ENCODE data around the gene CD79B.
"Not testable (repeated sequence)": the region's sequence is repeated elsewhere in the genome, so short reads cannot be mapped to it uniquely, and the experiment has no call there.

Gene CD79B

DNA sequence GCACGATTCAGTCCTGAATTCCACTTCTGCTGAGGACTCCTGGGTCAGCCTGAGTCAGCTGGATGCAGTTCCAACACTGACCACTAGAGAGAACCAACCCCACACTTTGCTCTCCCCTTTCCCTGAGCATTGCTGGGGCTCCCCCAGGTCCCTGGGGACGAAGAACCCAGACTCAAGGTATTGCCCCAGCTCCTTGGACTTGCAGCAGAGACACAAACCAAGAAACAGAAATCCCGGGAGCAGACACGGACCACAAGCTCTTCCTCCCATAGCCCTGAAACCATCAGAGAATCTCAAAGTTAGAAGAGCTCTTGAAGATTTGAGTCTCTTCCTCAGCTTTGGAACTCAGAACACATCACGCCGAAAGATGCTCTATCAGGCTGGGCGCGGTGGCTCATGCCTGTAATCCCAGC is 12.8 kb downstream of the CD79B start:
- H3K27ac ChIP-seq, result no peak overlapping the region
- TF ChIP-seq, protein P1, sequence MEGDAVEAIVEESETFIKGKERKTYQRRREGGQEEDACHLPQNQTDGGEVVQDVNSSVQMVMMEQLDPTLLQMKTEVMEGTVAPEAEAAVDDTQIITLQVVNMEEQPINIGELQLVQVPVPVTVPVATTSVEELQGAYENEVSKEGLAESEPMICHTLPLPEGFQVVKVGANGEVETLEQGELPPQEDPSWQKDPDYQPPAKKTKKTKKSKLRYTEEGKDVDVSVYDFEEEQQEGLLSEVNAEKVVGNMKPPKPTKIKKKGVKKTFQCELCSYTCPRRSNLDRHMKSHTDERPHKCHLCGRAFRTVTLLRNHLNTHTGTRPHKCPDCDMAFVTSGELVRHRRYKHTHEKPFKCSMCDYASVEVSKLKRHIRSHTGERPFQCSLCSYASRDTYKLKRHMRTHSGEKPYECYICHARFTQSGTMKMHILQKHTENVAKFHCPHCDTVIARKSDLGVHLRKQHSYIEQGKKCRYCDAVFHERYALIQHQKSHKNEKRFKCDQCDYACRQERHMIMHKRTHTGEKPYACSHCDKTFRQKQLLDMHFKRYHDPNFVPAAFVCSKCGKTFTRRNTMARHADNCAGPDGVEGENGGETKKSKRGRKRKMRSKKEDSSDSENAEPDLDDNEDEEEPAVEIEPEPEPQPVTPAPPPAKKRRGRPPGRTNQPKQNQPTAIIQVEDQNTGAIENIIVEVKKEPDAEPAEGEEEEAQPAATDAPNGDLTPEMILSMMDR (conservative IDR thresholded peaks at IDR 0.05), result peak; percentile 82

DNA sequence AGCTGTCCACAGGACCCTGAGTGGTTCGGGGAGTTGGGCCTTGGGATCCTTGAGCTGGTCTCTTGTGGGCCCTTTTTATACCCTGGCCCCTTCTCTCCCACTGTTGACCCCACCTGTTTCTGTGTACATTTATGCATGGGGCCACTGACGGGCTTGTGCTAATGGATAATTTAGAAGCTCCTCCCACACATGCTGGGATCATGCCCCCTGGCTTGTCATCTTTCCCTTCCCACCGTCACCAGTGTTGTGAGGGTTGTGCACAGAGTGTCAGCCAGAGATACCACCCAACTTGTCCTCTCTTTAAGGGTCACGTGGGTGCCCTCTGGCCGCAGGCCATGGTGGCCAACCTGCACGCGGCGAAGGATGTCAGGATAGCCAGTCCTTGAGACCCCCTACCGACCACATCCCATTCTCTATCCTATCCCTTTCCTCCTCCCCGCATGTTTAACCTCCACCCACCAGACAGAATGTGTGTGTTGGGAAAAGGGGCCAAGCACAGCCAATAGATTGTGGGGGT is 13.3 kb downstream of the CD79B start, which contains the start of gene GH1:
Gene GH1 (minus strand): TSS at position 51 of the 517 bp plus-strand sequence. CDS start 63 bp downstream, outside the sequence.
- not testable (repeated sequence) for H3K27ac ChIP-seq

DNA sequence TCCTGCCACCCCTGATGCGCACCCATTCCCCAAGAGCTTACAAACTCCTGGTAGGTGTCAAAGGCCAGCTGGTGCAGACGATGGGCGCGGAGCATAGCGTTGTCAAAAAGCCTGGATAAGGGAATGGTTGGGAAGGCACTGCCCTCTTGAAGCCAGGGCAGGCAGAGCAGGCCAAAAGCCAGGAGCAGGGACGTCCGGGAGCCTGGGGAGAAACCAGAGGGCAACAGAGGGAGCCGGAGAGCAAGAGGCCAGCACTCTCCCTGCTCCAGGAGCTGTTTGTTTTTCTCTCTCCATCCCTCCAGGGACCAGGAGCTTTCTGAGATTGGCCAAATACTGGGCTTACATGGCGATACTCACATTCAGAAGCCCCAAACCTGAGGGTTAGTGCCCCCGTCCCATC is 13.8 kb downstream of the CD79B start:
- TF ChIP-seq, protein P1 (conservative IDR thresholded peaks at IDR 0.05), result no peak
- H3K27ac ChIP-seq, result no peak overlapping the region

DNA sequence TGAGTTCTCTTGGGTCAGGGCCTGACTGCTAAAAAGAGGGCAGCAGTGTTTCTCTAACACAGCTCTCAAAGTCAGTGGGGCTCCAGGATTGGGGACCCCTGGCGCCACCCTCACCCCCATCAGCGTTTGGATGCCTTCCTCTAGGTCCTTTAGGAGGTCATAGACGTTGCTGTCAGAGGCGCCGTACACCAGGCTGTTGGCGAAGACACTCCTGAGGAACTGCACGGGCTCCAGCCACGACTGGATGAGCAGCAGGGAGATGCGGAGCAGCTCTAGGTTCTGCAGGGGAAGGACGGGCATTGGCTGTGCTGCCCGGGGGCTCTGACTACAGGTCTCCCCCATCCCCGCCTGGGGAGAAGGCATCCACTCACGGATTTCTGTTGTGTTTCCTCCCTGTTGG is 14.5 kb downstream of the CD79B start:
- TF ChIP-seq, protein P1 (conservative IDR thresholded peaks at IDR 0.05), result no peak
- H3K27ac ChIP-seq, result no peak overlapping the region

DNA sequence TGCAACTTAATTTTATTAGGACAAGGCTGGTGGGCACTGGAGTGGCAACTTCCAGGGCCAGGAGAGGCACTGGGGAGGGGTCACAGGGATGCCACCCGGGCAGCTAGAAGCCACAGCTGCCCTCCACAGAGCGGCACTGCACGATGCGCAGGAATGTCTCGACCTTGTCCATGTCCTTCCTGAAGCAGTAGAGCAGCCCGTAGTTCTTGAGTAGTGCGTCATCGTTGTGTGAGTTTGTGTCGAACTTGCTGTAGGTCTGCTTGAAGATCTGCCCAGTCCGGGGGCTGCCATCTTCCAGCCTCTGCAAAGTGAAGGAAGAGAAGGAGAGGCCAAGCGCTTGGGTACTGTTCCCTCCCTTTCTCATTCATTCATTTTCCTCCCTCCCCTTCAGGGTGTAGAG is 14.9 kb downstream of the CD79B start:
- H3K27ac ChIP-seq, result not testable (repeated sequence)

DNA sequence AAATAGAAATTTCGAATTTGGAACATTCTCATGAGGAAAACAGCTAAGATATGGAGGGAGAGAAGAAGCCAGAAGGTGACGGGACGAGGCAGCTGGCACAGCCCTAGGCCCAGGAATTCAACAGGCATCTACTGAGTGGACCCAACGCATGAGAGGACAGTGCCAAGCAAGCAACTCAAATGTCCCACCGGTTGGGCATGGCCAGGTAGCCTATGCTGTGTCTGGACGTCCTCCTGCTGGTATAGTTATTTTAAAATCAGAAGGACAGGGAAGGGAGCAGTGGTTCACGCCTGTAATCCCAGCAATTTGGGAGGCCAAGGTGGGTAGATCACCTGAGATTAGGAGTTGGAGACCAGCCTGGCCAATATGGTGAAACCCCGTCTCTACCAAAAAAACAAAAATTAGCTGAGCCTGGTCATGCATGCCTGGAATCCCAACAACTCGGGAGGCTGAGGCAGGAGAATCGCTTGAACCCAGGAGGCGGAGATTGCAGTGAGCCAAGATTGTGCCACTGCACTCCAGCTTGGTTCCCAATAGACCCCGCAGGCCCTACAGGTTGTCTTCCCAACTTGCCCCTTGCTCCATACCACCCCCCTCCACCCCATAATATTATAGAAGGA is 15.5 kb downstream of the CD79B start:
- TF ChIP-seq, protein P1 (conservative IDR thresholded peaks at IDR 0.05), result no peak
- H3K27ac ChIP-seq, result no peak overlapping the region

DNA sequence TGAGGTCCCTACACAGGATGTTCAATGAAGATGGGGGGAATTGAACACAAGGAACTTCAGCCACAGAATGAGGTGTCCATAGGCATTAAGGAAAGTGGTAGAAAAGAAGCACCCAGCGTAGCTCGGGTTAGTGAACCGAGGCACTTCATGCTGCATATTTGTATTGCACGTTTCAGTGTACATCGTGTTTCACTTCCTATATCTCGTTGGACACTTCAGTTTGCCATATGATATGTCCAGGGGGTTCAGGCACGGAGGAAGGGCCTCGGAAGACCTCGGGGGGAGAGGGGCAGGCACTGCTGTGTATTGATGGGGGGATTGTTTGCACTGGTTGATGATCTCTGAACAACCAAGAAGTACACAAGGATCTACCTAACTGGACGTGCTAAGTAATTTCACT is 16.4 kb downstream of the CD79B start:
- not testable (repeated sequence) for H3K27ac ChIP-seq

DNA sequence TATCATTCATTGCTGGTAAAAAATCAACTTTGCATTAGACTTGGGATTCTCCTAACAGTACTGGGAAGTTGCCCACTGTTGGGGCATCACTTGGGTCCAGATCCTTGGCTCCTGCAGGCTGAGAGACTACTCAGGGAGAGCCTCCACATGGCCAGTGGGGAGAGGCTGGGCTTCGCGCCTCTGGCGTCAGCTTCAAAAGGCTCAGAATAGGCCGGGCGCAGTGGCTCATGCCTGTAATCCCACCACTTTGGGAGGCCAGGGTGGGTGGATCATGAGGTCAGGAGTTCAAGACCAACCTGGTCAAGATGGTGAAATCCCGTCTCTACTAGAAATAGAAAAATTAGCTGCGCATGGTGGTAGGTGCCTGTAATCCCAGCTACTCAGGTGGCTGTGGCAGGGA is 17.7 kb downstream of the CD79B start:
- no peak overlapping the region for H3K27ac ChIP-seq
- TF ChIP-seq, protein P1 (conservative IDR thresholded peaks at IDR 0.05), result no peak

DNA sequence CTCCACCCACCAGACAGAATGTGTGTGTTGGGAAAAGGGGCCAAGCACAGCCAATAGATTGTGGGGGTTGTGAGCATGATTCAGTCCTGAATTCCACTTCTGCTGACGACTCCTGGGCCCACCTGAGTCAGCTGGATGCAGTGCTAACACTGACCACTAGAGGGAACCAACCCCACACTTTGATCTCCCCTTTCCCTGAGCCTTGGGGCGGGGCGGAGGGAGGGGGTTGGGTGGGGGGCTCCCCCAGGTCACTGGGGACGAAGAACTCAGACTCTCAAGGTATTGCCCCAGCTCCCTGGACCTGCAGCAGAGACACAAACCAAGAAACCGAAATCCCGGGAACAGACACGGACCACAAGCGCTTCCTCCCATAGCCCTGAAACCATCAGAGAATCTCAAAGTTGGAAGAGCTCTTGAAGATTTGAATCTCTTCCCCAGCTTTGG is 20.5 kb downstream of the CD79B start:
- TF ChIP-seq, protein P1 (conservative IDR thresholded peaks at IDR 0.05), result peak; percentile 84
- H3K27ac ChIP-seq, result no peak overlapping the region

All from VCaP (cell line).